Measurements from ENCODE around the gene REX1BD. TPM values are rescaled to one million over a fixed set of nuclear protein-coding genes. Genes with fewer than 3 reads are reported as not detected.
A peak's percentile ranks its signal among the peaks of the same experiment; 100 is the strongest.

The REX1BD gene
- polyA plus RNA-seq, 3 donors: 83.7 to 141 (median 122) TPM

- DNase-seq: peak; percentile 98 to 99 (median 98)
- Histone ChIP-seq H3K36me3 (replicated peaks in 1 of 2; ENCODE audit: control insufficient read depth in 1 of 2, insufficient read depth in 2 of 2, low read length in 2 of 2) (peaks cover 61 to 66% of the 10 kb centered on the region in 2 donors), H3K9ac (ENCODE audit: insufficient read depth, low read length, poor library complexity, severe bottlenecking) (peak within 1 kb of the TSS; percentile 98), H3K27ac (ENCODE audit: low read depth in 1 of 2, low read length in 2 of 2) (peak within 1 kb of the TSS; percentile 85 to 97), H3K4me3 (replicated peaks in 1 of 3; ENCODE audit: low read depth in 2 of 3, low read length in 3 of 3) (peak within 1 kb of the TSS; percentile 83 to 94 (median 93)), H3K9me3 (replicated peaks in 1 of 2; ENCODE audit: control insufficient read depth in 1 of 2, insufficient read depth in 1 of 2, low read length in 2 of 2) (no peaks in the 10 kb centered on the region), H3K79me2 (ENCODE audit: insufficient read depth, low read length) (peaks cover 28% of the 10 kb centered on the region), H3K4me1 (ENCODE audit: control insufficient read depth in 1 of 2, insufficient read depth in 2 of 2, low read length in 2 of 2) (peaks cover 16 to 22% of the 10 kb centered on the region in 2 donors), H2AFZ (ENCODE audit: insufficient read depth, low read depth, low read length, poor library complexity, severe bottlenecking) (peak within 1 kb of the TSS; percentile 72), H3K27me3 (ENCODE audit: control insufficient read depth in 2 of 2, insufficient read depth in 2 of 2, low read length in 2 of 2) (no peaks in the 10 kb centered on the region), H4K20me1 (ENCODE audit: insufficient read depth, low read length) (peaks cover 41% of the 10 kb centered on the region), H3K4me2 (replicated peaks; ENCODE audit: extremely low read depth, low read length, poor library complexity, severe bottlenecking) (peak within 1 kb of the TSS; percentile 87)
- peaks cover 0 to 3% (median 0%) of the 10 kb centered on the region in 3 donors for H3K27me3 Mint-ChIP-seq (ENCODE audit: low read depth in 3 of 3)
- H3K36me3 Mint-ChIP-seq: peaks cover 61 to 73% of the 10 kb centered on the region in 2 donors
- H3K4me1 Mint-ChIP-seq: peaks cover 19% of the 10 kb centered on the region
- TF ChIP-seq CTCF (IDR thresholded peaks at IDR 0.05): no peak
- H3K27ac Mint-ChIP-seq: peak within 1 kb of the TSS; percentile 94 to 98 (median 97)
- H3K4me3 Mint-ChIP-seq: peak within 1 kb of the TSS; percentile 89 to 96
- peaks cover 0 to 2% (median 0%) of the 10 kb centered on the region in 7 donors for H3K9me3 Mint-ChIP-seq
- whole genome bisulfite sequencing (ENCODE audit: insufficient coverage): under 1% methylated on average over 62 of the region's 75 CpGs
- intact Hi-C loops (cut with micrococcal nuclease): loop anchor here (1.0 to 5.0 kb wide), 3 partner anchors 15 to 94 kb away; partner anchors contain the start of genes ELL (in 1 of the 2) and KXD1 (in 1 of the 2)
These were observed 16.8 kb upstream of the REX1BD start, which contains the start of gene UBA52 for GRCh38 chr19:18571564-18572344. Gene UBA52 (plus strand): TSS chr19:18571857. CDS start chr19:18573301, 1,444 bp downstream.

GRCh38 chr19:18574691-18575291 is 13.8 kb upstream of the REX1BD start:
- H3K4me2 ChIP-seq (replicated peaks; ENCODE audit: extremely low read depth, low read length, poor library complexity, severe bottlenecking): no peak overlapping the region
- peaks cover 16 to 22% of the 10 kb centered on the region in 2 donors for H3K4me1 ChIP-seq (ENCODE audit: control insufficient read depth in 1 of 2, insufficient read depth in 2 of 2, low read length in 2 of 2)
- WGBS (ENCODE audit: insufficient coverage): 99% methylated on average over 16 of the region's 18 CpGs
- peaks cover 44% of the 10 kb centered on the region for H4K20me1 ChIP-seq (ENCODE audit: insufficient read depth, low read length)
- H3K4me3 Mint-ChIP-seq: no peak overlapping the region
- H3K27me3 ChIP-seq (ENCODE audit: control insufficient read depth in 2 of 2, insufficient read depth in 2 of 2, low read length in 2 of 2): no peaks in the 10 kb centered on the region
- peaks cover 46 to 61% of the 10 kb centered on the region in 2 donors for H3K36me3 Mint-ChIP-seq
- peak overlapping the region in 1 of 7 donors; percentile 66 for H3K27ac Mint-ChIP-seq
- no peaks in the 10 kb centered on the region for H3K9me3 ChIP-seq (replicated peaks in 1 of 2; ENCODE audit: control insufficient read depth in 1 of 2, insufficient read depth in 1 of 2, low read length in 2 of 2)
- no peak overlapping the region for H3K4me3 ChIP-seq (replicated peaks in 1 of 3; ENCODE audit: low read depth in 2 of 3, low read length in 3 of 3)
- peaks cover 43 to 59% of the 10 kb centered on the region in 2 donors for H3K36me3 ChIP-seq (replicated peaks in 1 of 2; ENCODE audit: control insufficient read depth in 1 of 2, insufficient read depth in 2 of 2, low read length in 2 of 2)
- H2AFZ ChIP-seq (ENCODE audit: insufficient read depth, low read depth, low read length, poor library complexity, severe bottlenecking): no peak overlapping the region
- H3K9ac ChIP-seq (ENCODE audit: insufficient read depth, low read length, poor library complexity, severe bottlenecking): no peak overlapping the region
- peaks cover 19% of the 10 kb centered on the region for H3K4me1 Mint-ChIP-seq
- H3K27ac ChIP-seq (ENCODE audit: low read depth in 1 of 2, low read length in 2 of 2): no peak overlapping the region
- intact Hi-C loops (cut with micrococcal nuclease): loop anchor here in 1 of 2 donors (5.0 kb wide), 2 partner anchors 32 to 97 kb away; partner anchors contain the start of gene FKBP8
- H3K9me3 Mint-ChIP-seq: no peaks in the 10 kb centered on the region
- H3K27me3 Mint-ChIP-seq (ENCODE audit: low read depth in 3 of 3): peaks cover 0 to 3% (median 0%) of the 10 kb centered on the region in 3 donors
- no peak for DNase-seq
- H3K79me2 ChIP-seq (ENCODE audit: insufficient read depth, low read length): peaks cover 28% of the 10 kb centered on the region
- TF ChIP-seq CTCF (IDR thresholded peaks at IDR 0.05): no peak

Data from CD14-positive monocyte (primary cell).